B cell (primary cell): ENCODE results near the gene MTMR6. TPM values are rescaled to one million over a fixed set of nuclear protein-coding genes. Genes with fewer than 3 reads are reported as not detected.
A peak's percentile ranks its signal among the peaks of the same experiment; 100 is the strongest.

ENCODE experiments used
- ATAC-seq: fragments of 200-7000 bp; cut with Tn5 transposase; one replicate; pipeline ENCODE4 v1.10.0; 2021; ENCODE audit warnings: low read depth, mild to moderate bottlenecking, moderate number of reproducible peaks, moderate library complexity
- CTCF ChIA-PET: fragments of 350-600 bp; sonication (Branson Sonifier 250); formaldehyde crosslinking; loops from one replicate; lab custom pipeline; 2021; ENCODE audit warnings: antibody characterized with exemption, inconsistent platforms; lab: Charles Lee
- POLR2A ChIA-PET: fragments of 350-600 bp; sonication (Branson Sonifier 250); formaldehyde crosslinking; loops from one replicate; lab custom pipeline; 2021; ENCODE audit warnings: antibody characterized with exemption; lab: Charles Lee
- DNase-seq: peaks from one replicate; pipeline ENCODE4 v3.0.0; 2013
- H2AFZ ChIP-seq: 2 replicates; pipeline ENCODE4 v1.6.1; 2012; ENCODE audit warnings: mild to moderate bottlenecking, low read depth, low read length; ENCODE audit not compliant: insufficient read depth, poor library complexity, severe bottlenecking
- H3K27ac ChIP-seq, 2 donors: 1 replicate in 1 of 2; 2 replicates in 1 of 2; pipeline ENCODE4 v1.5.1; 2012 to 2013; ENCODE audit warnings: low read length in 2 of 2, mild to moderate bottlenecking in 2 of 2, moderate library complexity in 1 of 2
- H3K27me3 ChIP-seq, 4 experiments: fragments of 200-600 bp in 1 of 4; sonication (generic) in 1 of 4; replicated peaks in 1 of 4; 1 replicate in 2 of 4; 2 replicates in 2 of 4; pipeline versions ENCODE4 v1.6.1 to v1.7.0; 2013 to 2016; ENCODE audit warnings: low read length in 3 of 4, mild to moderate bottlenecking in 2 of 4, mixed read lengths in 1 of 4, moderate library complexity in 1 of 4; ENCODE audit not compliant: insufficient read depth in 4 of 4, control insufficient read depth in 3 of 4; ENCODE audit errors: control extremely low read depth in 1 of 4
- H3K36me3 ChIP-seq, 2 experiments: replicated peaks in 1 of 2; 1 replicate in 1 of 2; 2 replicates in 1 of 2; pipeline versions ENCODE4 v1.6.1 to v1.7.1; 2013; ENCODE audit warnings: low read length in 1 of 2; ENCODE audit not compliant: insufficient read depth in 2 of 2, control insufficient read depth in 1 of 2; ENCODE audit errors: control extremely low read depth in 1 of 2, extremely low read depth in 1 of 2
- H3K4me1 ChIP-seq, 2 donors: fragments of 200-600 bp in 1 of 2; sonication (generic) in 1 of 2; 1 replicate in 1 of 2; 2 replicates in 1 of 2; pipeline versions ENCODE4 v1.5.1 to v1.6.1; 2013 to 2017; ENCODE audit warnings: low read length in 2 of 2; ENCODE audit not compliant: control insufficient read depth in 2 of 2, insufficient read depth in 2 of 2
- H3K4me2 ChIP-seq: replicated peaks from 2 replicates; pipeline ENCODE3; 2012; ENCODE audit warnings: mild to moderate bottlenecking, low read depth, low read length; ENCODE audit not compliant: poor library complexity, severe bottlenecking
- H3K4me3 ChIP-seq, 5 experiments: fragments of 200-600 bp in 1 of 5; sonication (generic) in 1 of 5; 1 replicate in 3 of 5; 2 replicates in 2 of 5; pipeline versions ENCODE4 v1.5.1 to v1.7.0; 2011 to 2016; ENCODE audit warnings: low read length in 4 of 5, mild to moderate bottlenecking in 4 of 5, low read depth in 2 of 5, control low read depth in 1 of 5, moderate library complexity in 1 of 5; ENCODE audit not compliant: insufficient read depth in 1 of 5; ENCODE audit errors: control extremely low read depth in 1 of 5, extremely low read depth in 1 of 5
- H3K79me2 ChIP-seq: fragments of 200-600 bp; sonication (generic); one replicate; pipeline ENCODE4 v1.6.0; 2016; ENCODE audit warnings: low read length; ENCODE audit not compliant: control insufficient read depth, insufficient read depth
- H3K9ac ChIP-seq: fragments of 200-600 bp; sonication (generic); 2 replicates; pipeline ENCODE4 v1.6.1; 2017; ENCODE audit warnings: mild to moderate bottlenecking, low read length, moderate library complexity
- H3K9me3 ChIP-seq, 3 donors: one replicate each; pipeline versions ENCODE4 v1.6.1 to v1.7.1; 2013; ENCODE audit warnings: low read length in 2 of 3; ENCODE audit not compliant: control insufficient read depth in 2 of 3, insufficient read depth in 1 of 3; ENCODE audit errors: control extremely low read depth in 1 of 3
- H4K20me1 ChIP-seq: 2 replicates; pipeline ENCODE4 v1.6.0; 2012; ENCODE audit warnings: mild to moderate bottlenecking, low read length; ENCODE audit not compliant: insufficient read depth, control insufficient read depth, poor library complexity, severe bottlenecking
- H3K27ac Mint-ChIP-seq: one replicate; pipeline ENCODE4 v1.8.0; 2021; ENCODE audit warnings: mixed read lengths
- H3K27me3 Mint-ChIP-seq: one replicate; pipeline ENCODE4 v1.8.0; 2021; ENCODE audit warnings: mixed read lengths
- H3K4me1 Mint-ChIP-seq: one replicate; pipeline ENCODE4 v1.8.0; 2021; ENCODE audit warnings: mixed read lengths
- H3K4me3 Mint-ChIP-seq: one replicate; pipeline ENCODE4 v1.8.0; 2021; ENCODE audit warnings: mixed read lengths
- H3K9me3 Mint-ChIP-seq: one replicate; pipeline ENCODE4 v1.8.0; 2022; ENCODE audit warnings: mixed read lengths; ENCODE audit not compliant: insufficient read depth
- CTCF ChIP-seq: fragments of 200-600 bp; IDR thresholded peaks from one replicate; pipeline ENCODE4 v1.8.0; 2022; ENCODE audit warnings: antibody characterized with exemption, mild to moderate bottlenecking
- EZH2 ChIP-seq: IDR thresholded peaks from 2 replicates; pipeline ENCODE4 v1.6.1; 2012; ENCODE audit warnings: borderline replicate concordance, low read depth, mild to moderate bottlenecking, moderate library complexity, low read length; ENCODE audit not compliant: insufficient read depth, poor library complexity, severe bottlenecking
- WGBS: methylation state at CpG from one replicate; pipeline ENCODE4 v1.1.5; 2013; ENCODE audit warnings: missing lambda C conversion rate; ENCODE audit not compliant: insufficient coverage; 5-methylcytosine and 5-hydroxymethylcytosine counted together
- intact Hi-C: fragments of 100-400 bp; cut with micrococcal nuclease; formaldehyde crosslinking; loops from one replicate; pipeline ENCODE4 v1.10.0; 2022
- polyA plus RNA-seq: library from polyadenylated mRNA; depleted of rRNA; stranded (reverse); fragments of >200 nt; gene quantifications from 2 replicates; pipeline ENCODE4 v1.2.3, GENCODE V29; 2012
- total RNA-seq, 2 donors: library from RNA; stranded (reverse); fragments of 120-200 nt in 1 of 2; gene quantifications; 1 replicate in 1 of 2; 2 replicates in 1 of 2; pipeline versions ENCODE4 v1.2.3 to v1.2.4, GENCODE V29; 2013 to 2022

The MTMR6 gene
- total and polyA plus RNA-seq, 2 donors (not counting 1 experiment from before 2014, with no cell fraction given) = 3.7 to 21.4 TPM

GRCh38 chr13:25232937-25233515, 54.3 kb downstream of the MTMR6 start:
- no peak overlapping the region for H3K9ac ChIP-seq
- peaks cover 0 to 3% of the 10 kb centered on the region in 2 donors for H3K4me1 ChIP-seq
- peaks cover 18% of the 10 kb centered on the region for H3K4me1 Mint-ChIP-seq
- POLR2A ChIA-PET = no interaction called here
- H4K20me1 ChIP-seq = no peaks in the 10 kb centered on the region
- H3K27ac ChIP-seq = no peak overlapping the region
- WGBS = 30% methylated on average over 2 of the region's 2 CpGs
- no peaks in the 10 kb centered on the region for H3K79me2 ChIP-seq
- CTCF ChIA-PET = interaction anchor here (0.8 to 2.6 kb wide), 8 partner anchors 10 to 145 kb away, joined by 3 to 23 read pairs (median 4); no protein-coding TSS in a partner anchor
- no peak overlapping the region for H3K27ac Mint-ChIP-seq
- H3K9me3 ChIP-seq = no peaks in the 10 kb centered on the region
- H3K4me3 ChIP-seq = no peak overlapping the region
- peak; percentile 64 for DNase-seq
- H3K4me3 Mint-ChIP-seq = no peak overlapping the region
- H3K27me3 ChIP-seq = peaks cover 0 to 4% (median 0%) of the 10 kb centered on the region in 4 experiments
- no peak overlapping the region for H2AFZ ChIP-seq
- peak; percentile 80 for TF ChIP-seq CTCF
- no peak for TF ChIP-seq EZH2
- intact Hi-C loops = loop anchor here (1.0 kb wide), 2 partner anchors 54 to 142 kb away; partner anchors contain the start of gene MTMR6
- no peak for ATAC-seq
- H3K4me2 ChIP-seq = peak overlapping the region; percentile 5
- no peaks in the 10 kb centered on the region for H3K36me3 ChIP-seq
- no peaks in the 10 kb centered on the region for H3K9me3 Mint-ChIP-seq
- peaks cover 20% of the 10 kb centered on the region for H3K27me3 Mint-ChIP-seq

- ChIA-PET POLR2A (no interaction called here), CTCF (interaction anchor here (0.6 kb wide), 1 partner anchor 51 kb away, joined by 3 read pairs; no protein-coding TSS in a partner anchor)
- Histone ChIP-seq H3K4me3 (no peak overlapping the region), H3K27me3 (peaks cover 0 to 9% (median 0%) of the 10 kb centered on the region in 4 experiments), H3K36me3 (no peaks in the 10 kb centered on the region), H3K9me3 (no peaks in the 10 kb centered on the region), H2AFZ (no peak overlapping the region), H3K79me2 (no peaks in the 10 kb centered on the region), H3K4me2 (no peak overlapping the region), H3K9ac (no peak overlapping the region), H3K4me1 (no peaks in the 10 kb centered on the region), H4K20me1 (no peaks in the 10 kb centered on the region), H3K27ac (no peak overlapping the region)
- ATAC-seq (no peak), DNase-seq (no peak)
- 7% methylated on average over 3 of the region's 5 CpGs for WGBS
- H3K4me1 Mint-ChIP-seq = peaks cover 8% of the 10 kb centered on the region
- H3K4me3 Mint-ChIP-seq = no peak overlapping the region
- intact Hi-C loops = no loop called here
- TF ChIP-seq EZH2 (no peak), CTCF (no peak)
- H3K27ac Mint-ChIP-seq = no peak overlapping the region
- H3K9me3 Mint-ChIP-seq = no peaks in the 10 kb centered on the region
- peaks cover 28% of the 10 kb centered on the region for H3K27me3 Mint-ChIP-seq
These were observed 55.8 kb downstream of the MTMR6 start for GRCh38 chr13:25231517-25231916.
